ENCODE measurements around the gene ERG. TPM values are rescaled to one million over a fixed set of nuclear protein-coding genes. Genes with fewer than 3 reads are reported as not detected.

Gene ERG
- total RNA-seq, 1 donor from 2014 or later = not detected

- DNase-seq (ENCODE audit: low read depth) = no peak
- H3K4me3 ChIP-seq (ENCODE audit: low read depth, low read length) = no peak overlapping the region
- no peak for TF ChIP-seq CTCF (conservative IDR thresholded peaks at IDR 0.05; ENCODE audit: low read depth, low read length)
Observed at GRCh38 chr21:38433471-38433870, 64.8 kb downstream of the ERG start.

GRCh38 chr21:38430401-38430984, 67.8 kb downstream of the ERG start:
- no peak for DNase-seq (ENCODE audit: low read depth)
- TF ChIP-seq CTCF (conservative IDR thresholded peaks at IDR 0.05; ENCODE audit: low read depth, low read length) = no peak
- H3K4me3 ChIP-seq (ENCODE audit: low read depth, low read length) = no peak overlapping the region

- H3K4me3 ChIP-seq (ENCODE audit: low read depth, low read length) = no peak overlapping the region
- no peak for DNase-seq (ENCODE audit: low read depth)
- TF ChIP-seq CTCF (conservative IDR thresholded peaks at IDR 0.05; ENCODE audit: low read depth, low read length) = no peak
Observed at GRCh38 chr21:38429011-38429410, 69.3 kb downstream of the ERG start.

GRCh38 chr21:38428211-38428610, 70.1 kb downstream of the ERG start:
- H3K4me3 ChIP-seq (ENCODE audit: low read depth, low read length) = no peak overlapping the region
- DNase-seq (ENCODE audit: low read depth) = no peak
- no peak for TF ChIP-seq CTCF (conservative IDR thresholded peaks at IDR 0.05; ENCODE audit: low read depth, low read length)

GRCh38 chr21:38424305-38425019, 73.8 kb downstream of the ERG start:
- no peak for TF ChIP-seq CTCF (conservative IDR thresholded peaks at IDR 0.05; ENCODE audit: low read depth, low read length)
- DNase-seq (ENCODE audit: low read depth) = no peak
- no peak overlapping the region for H3K4me3 ChIP-seq (ENCODE audit: low read depth, low read length)

GRCh38 chr21:38422082-38422481, 76.2 kb downstream of the ERG start:
- H3K4me3 ChIP-seq (ENCODE audit: low read depth, low read length) = no peak overlapping the region
- DNase-seq (ENCODE audit: low read depth) = no peak
- TF ChIP-seq CTCF (conservative IDR thresholded peaks at IDR 0.05; ENCODE audit: low read depth, low read length) = no peak

- no peak for DNase-seq (ENCODE audit: low read depth)
- no peak for TF ChIP-seq CTCF (conservative IDR thresholded peaks at IDR 0.05; ENCODE audit: low read depth, low read length)
Observed at GRCh38 chr21:38420140-38420539, 78.1 kb downstream of the ERG start.

More at GRCh38 chr21:38420140-38420539, 78.1 kb downstream of the ERG start:
- no peak overlapping the region for H3K4me3 ChIP-seq (ENCODE audit: low read depth, low read length)
